ENCODE measurements around the gene STX18. TPM values are rescaled to one million over a fixed set of nuclear protein-coding genes. Genes with fewer than 3 reads are reported as not detected.

Gene STX18
- total and polyA plus RNA-seq, 4 donors: 10.2 to 17.1 (median 12.4) TPM

DNA sequence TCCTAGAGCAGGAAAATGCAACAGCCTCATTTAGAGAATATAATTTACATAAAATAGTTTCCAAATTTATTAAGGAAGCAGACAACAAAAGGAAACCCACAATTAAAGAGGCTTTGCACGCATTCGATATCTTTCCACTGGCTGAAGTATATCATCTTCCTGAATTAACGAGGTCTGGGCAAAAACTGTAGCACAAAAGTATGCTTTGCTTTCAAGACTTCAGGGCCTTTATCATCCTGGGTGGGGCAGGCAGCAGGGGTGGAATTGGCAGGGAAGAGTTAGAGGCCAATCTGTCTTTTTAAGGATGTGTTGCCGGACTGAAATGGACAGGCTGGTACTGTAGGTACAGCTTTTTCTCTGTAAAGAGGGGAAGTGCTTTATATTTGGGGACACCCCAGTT is 17.0 kb upstream of the STX18 start:
- no peaks in the 10 kb centered on the region for H3K9me3 ChIP-seq (ENCODE audit: control insufficient read depth in 4 of 4, low read length in 3 of 4)
- peaks cover 0 to 9% (median 7%) of the 10 kb centered on the region in 4 donors for H3K4me1 ChIP-seq (ENCODE audit: control insufficient read depth in 4 of 4, insufficient read depth in 4 of 4, low read length in 3 of 4)
- no peak overlapping the region for H3K9ac ChIP-seq (ENCODE audit: low read depth in 1 of 2, low read length in 2 of 2)
- no peak overlapping the region for H3K4me3 ChIP-seq (ENCODE audit: low read depth in 1 of 3, low read length in 3 of 3)
- no peaks in the 10 kb centered on the region for H3K36me3 ChIP-seq (ENCODE audit: control insufficient read depth in 4 of 4, insufficient read depth in 3 of 4, low read depth in 1 of 4, low read length in 3 of 4)
- no peak for DNase-seq (ENCODE audit: low spot score)
- H3K27ac ChIP-seq (ENCODE audit: low read depth in 1 of 2, low read length in 2 of 2): no peak overlapping the region
- no peaks in the 10 kb centered on the region for H3K27me3 ChIP-seq (ENCODE audit: control insufficient read depth in 4 of 4, insufficient read depth in 4 of 4, low read length in 3 of 4)
- WGBS: 82% methylated on average over 4 of the region's 4 CpGs
- no peak for TF ChIP-seq TAF1 (conservative IDR thresholded peaks at IDR 0.05)
- TF ChIP-seq YY1 (IDR thresholded peaks at IDR 0.05): no peak
- no peak for TF ChIP-seq NR2F2 (IDR thresholded peaks at IDR 0.05)
- no peak for TF ChIP-seq JUND (IDR thresholded peaks at IDR 0.05)
- TF ChIP-seq, protein P1, sequence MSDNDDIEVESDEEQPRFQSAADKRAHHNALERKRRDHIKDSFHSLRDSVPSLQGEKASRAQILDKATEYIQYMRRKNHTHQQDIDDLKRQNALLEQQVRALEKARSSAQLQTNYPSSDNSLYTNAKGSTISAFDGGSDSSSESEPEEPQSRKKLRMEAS (IDR thresholded peaks at IDR 0.05): no peak

DNA sequence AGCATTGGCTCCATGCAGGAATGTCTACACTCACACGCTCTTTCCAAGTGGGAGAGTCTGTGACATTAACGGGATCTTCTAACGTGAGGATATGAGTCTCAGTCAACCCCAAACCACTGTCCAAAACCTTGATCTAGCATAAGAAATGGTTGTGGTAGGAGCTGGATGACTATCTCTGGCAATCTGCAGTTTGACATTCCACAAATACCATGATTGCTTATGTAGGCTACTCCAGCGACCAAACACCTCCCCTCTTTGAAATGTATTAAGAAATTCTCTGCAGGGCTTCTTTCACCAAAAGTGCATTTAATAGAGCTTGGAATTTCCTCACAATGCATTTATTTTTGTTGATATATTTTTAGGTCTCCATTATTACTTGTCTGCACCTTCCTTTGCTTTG is 14.1 kb upstream of the STX18 start:
- no peaks in the 10 kb centered on the region for H3K9me3 ChIP-seq (ENCODE audit: control insufficient read depth in 4 of 4, low read length in 3 of 4)
- 97% methylated on average over 4 of the region's 4 CpGs for WGBS
- no peak for DNase-seq (ENCODE audit: low spot score)
- H3K9ac ChIP-seq (ENCODE audit: low read depth in 1 of 2, low read length in 2 of 2): no peak overlapping the region
- no peaks in the 10 kb centered on the region for H3K36me3 ChIP-seq (ENCODE audit: control insufficient read depth in 4 of 4, insufficient read depth in 3 of 4, low read depth in 1 of 4, low read length in 3 of 4)
- TF ChIP-seq FOXA2 (IDR thresholded peaks at IDR 0.05): no peak
- TF ChIP-seq, protein P1 (IDR thresholded peaks at IDR 0.05): no peak
- TF ChIP-seq HNF4A (conservative IDR thresholded peaks at IDR 0.05): no peak
- no peak for TF ChIP-seq REST (IDR thresholded peaks at IDR 0.05)
- TF ChIP-seq, protein P2, sequence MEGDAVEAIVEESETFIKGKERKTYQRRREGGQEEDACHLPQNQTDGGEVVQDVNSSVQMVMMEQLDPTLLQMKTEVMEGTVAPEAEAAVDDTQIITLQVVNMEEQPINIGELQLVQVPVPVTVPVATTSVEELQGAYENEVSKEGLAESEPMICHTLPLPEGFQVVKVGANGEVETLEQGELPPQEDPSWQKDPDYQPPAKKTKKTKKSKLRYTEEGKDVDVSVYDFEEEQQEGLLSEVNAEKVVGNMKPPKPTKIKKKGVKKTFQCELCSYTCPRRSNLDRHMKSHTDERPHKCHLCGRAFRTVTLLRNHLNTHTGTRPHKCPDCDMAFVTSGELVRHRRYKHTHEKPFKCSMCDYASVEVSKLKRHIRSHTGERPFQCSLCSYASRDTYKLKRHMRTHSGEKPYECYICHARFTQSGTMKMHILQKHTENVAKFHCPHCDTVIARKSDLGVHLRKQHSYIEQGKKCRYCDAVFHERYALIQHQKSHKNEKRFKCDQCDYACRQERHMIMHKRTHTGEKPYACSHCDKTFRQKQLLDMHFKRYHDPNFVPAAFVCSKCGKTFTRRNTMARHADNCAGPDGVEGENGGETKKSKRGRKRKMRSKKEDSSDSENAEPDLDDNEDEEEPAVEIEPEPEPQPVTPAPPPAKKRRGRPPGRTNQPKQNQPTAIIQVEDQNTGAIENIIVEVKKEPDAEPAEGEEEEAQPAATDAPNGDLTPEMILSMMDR (IDR thresholded peaks at IDR 0.05; ENCODE audit: low read depth, low read length, missing input control): no peak
- no peak for TF ChIP-seq RXRA (IDR thresholded peaks at IDR 0.05)
- TF ChIP-seq YY1 (IDR thresholded peaks at IDR 0.05): no peak
- no peak for TF ChIP-seq FOXA1 (IDR thresholded peaks at IDR 0.05)
- TF ChIP-seq NR2F2 (IDR thresholded peaks at IDR 0.05): no peak
- no peak for TF ChIP-seq TAF1 (conservative IDR thresholded peaks at IDR 0.05)
- TF ChIP-seq SP1 (IDR thresholded peaks at IDR 0.05): no peak
- TF ChIP-seq GABPA (IDR thresholded peaks at IDR 0.05 in 1 of 2, conservative IDR thresholded peaks at IDR 0.05 in 1 of 2): no peak
- TF ChIP-seq RAD21 (IDR thresholded peaks at IDR 0.05): no peak
- no peak for TF ChIP-seq ZBTB33 (IDR thresholded peaks at IDR 0.05)
- no peak for TF ChIP-seq EGR1 (IDR thresholded peaks at IDR 0.05; ENCODE audit: low read depth in 2 of 2)
- TF ChIP-seq HNF4G (IDR thresholded peaks at IDR 0.05): no peak
- no peak for TF ChIP-seq ATF3 (IDR thresholded peaks at IDR 0.05)
- no peak for TF ChIP-seq JUND (IDR thresholded peaks at IDR 0.05)
- no peak overlapping the region for H3K4me3 ChIP-seq (ENCODE audit: low read depth in 1 of 3, low read length in 3 of 3)
- H3K4me1 ChIP-seq (ENCODE audit: control insufficient read depth in 4 of 4, insufficient read depth in 4 of 4, low read length in 3 of 4): peaks cover 0 to 9% (median 7%) of the 10 kb centered on the region in 4 donors
- no peak overlapping the region for H3K27ac ChIP-seq (ENCODE audit: low read depth in 1 of 2, low read length in 2 of 2)
- no peaks in the 10 kb centered on the region for H3K27me3 ChIP-seq (ENCODE audit: control insufficient read depth in 4 of 4, insufficient read depth in 4 of 4, low read length in 3 of 4)

Measured in liver (tissue), 9 donors.